ENCODE data around the gene SLC11A1.
A peak's percentile ranks its signal among the peaks of the same experiment; 100 is the strongest.

The SLC11A1 gene

GRCh38 chr2:218394298-218395089, 12.4 kb downstream of the SLC11A1 start:
- Histone ChIP-seq H3K27ac (ENCODE audit: low read depth, low read length, severe bottlenecking) (no peak overlapping the region), H3K4me1 (ENCODE audit: control insufficient read depth, insufficient read depth, low read length, poor library complexity, severe bottlenecking) (peaks cover 6% of the 10 kb centered on the region), H3K4me3 (ENCODE audit: extremely low read depth, insufficient read depth, low read length, poor library complexity, severe bottlenecking) (no peak overlapping the region), H3K9me3 (ENCODE audit: control insufficient read depth, low read length) (no peaks in the 10 kb centered on the region), H3K36me3 (ENCODE audit: control insufficient read depth, insufficient read depth, low read length) (no peaks in the 10 kb centered on the region)
- WGBS, 2 experiments (ENCODE audit: insufficient coverage in 2 of 2), result 91 to 95% methylated on average over 11 to 12 of the region's 13 CpGs

DNA sequence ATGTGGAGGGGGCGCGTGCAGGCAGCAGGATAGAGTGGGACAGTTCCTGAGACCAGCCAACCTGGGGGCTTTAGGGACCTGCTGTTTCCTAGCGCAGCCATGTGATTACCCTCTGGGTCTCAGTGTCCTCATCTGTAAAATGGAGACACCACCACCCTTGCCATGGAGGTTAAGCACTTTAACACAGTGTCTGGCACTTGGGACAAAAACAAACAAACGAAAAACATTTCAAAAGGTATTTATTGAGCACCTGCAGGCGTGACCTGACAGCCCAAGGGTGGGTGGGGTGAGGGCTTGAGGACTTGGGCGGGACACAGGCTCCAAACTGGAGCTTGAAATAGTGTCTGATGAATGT, 13.0 kb downstream of the SLC11A1 start:
- Histone ChIP-seq H3K27ac (ENCODE audit: low read depth, low read length, severe bottlenecking) (no peak overlapping the region), H3K9me3 (ENCODE audit: control insufficient read depth, low read length) (no peaks in the 10 kb centered on the region), H3K4me1 (ENCODE audit: control insufficient read depth, insufficient read depth, low read length, poor library complexity, severe bottlenecking) (peaks cover 6% of the 10 kb centered on the region), H3K36me3 (ENCODE audit: control insufficient read depth, insufficient read depth, low read length) (no peaks in the 10 kb centered on the region), H3K4me3 (ENCODE audit: extremely low read depth, insufficient read depth, low read length, poor library complexity, severe bottlenecking) (peak overlapping the region; percentile 83)
- WGBS, 2 experiments (ENCODE audit: insufficient coverage in 2 of 2), result 80 to 100% methylated on average over 2 of the region's 6 CpGs

DNA sequence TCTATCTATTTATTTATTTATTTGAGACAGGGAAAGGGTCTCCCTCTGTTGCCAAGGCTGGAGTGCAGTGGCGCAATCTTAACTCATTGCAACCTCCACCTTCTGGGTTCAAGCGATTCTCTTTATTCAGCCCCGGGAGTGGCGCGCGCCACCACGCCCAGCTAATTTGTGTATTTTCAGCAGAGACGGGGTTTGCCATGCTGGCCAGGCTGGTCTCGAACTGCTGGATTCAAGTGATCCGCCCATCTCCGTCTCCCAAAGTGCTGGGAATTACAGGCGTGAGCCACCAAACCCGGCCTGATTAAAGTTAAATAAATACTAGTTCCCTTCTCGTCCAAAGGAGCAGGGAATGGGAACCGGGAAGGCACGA, 13.4 kb downstream of the SLC11A1 start:
- peak overlapping the region; percentile 51 for H3K27ac ChIP-seq (ENCODE audit: low read depth, low read length, severe bottlenecking)
- WGBS, 2 experiments (ENCODE audit: insufficient coverage in 2 of 2), result 28 to 29% methylated on average over 14 to 16 of the region's 16 CpGs
- peaks cover 6% of the 10 kb centered on the region for H3K4me1 ChIP-seq (ENCODE audit: control insufficient read depth, insufficient read depth, low read length, poor library complexity, severe bottlenecking)
- H3K4me3 ChIP-seq (ENCODE audit: extremely low read depth, insufficient read depth, low read length, poor library complexity, severe bottlenecking), result peak overlapping the region; percentile 83
- no peaks in the 10 kb centered on the region for H3K36me3 ChIP-seq (ENCODE audit: control insufficient read depth, insufficient read depth, low read length)
- H3K9me3 ChIP-seq (ENCODE audit: control insufficient read depth, low read length), result no peaks in the 10 kb centered on the region

DNA sequence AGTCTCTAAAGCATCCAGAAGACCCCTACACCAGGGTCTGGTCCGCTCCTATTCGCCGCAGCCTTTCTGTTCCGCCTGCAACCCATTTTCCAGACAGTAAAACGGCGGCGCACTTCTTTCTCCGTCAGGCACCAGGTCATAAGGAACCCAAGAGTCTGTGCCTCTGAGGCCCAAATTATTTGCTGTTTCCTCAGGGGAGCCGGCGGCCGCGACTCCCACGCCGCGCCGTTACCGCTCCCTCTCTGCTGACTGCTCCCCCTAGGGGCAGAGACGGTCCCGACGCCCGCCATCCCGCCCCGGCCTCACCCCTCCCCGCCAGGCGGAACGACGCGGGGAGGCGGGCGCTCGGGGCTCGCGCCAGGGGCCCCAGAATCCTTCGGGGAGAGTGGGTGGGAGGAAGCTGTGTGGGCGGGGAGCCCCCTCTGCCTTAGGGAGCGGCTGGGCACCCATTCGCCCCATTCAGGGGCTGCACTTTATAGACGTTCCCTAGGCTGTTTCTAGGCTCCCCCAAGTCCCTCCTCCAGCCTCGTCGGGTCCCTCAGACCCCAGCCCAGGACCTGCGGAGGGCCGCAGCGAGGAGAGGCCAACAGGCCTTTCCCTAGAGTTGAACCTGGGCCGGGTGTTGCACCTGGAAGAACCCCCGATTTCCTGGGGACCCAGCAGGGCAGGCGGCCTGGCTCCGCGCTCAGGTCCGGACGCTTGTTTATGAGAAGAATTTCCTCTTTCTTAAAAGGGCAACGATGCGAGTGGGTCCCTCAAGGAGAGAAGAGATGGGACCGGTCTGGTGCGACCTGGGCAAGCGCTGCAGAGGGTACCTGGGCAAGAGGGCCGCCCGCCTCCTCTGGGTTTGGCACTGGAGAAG, 14.0 kb downstream of the SLC11A1 start:
- Histone ChIP-seq H3K36me3 (ENCODE audit: control insufficient read depth, insufficient read depth, low read length) (no peaks in the 10 kb centered on the region), H3K4me1 (ENCODE audit: control insufficient read depth, insufficient read depth, low read length, poor library complexity, severe bottlenecking) (peaks cover 6% of the 10 kb centered on the region), H3K27ac (ENCODE audit: low read depth, low read length, severe bottlenecking) (peak overlapping the region; percentile 98), H3K4me3 (ENCODE audit: extremely low read depth, insufficient read depth, low read length, poor library complexity, severe bottlenecking) (peak overlapping the region; percentile 83), H3K9me3 (ENCODE audit: control insufficient read depth, low read length) (no peaks in the 10 kb centered on the region)
- WGBS, 2 experiments (ENCODE audit: insufficient coverage in 2 of 2), result 1% methylated on average over 29 to 35 of the region's 57 CpGs

- Histone ChIP-seq H3K36me3 (ENCODE audit: control insufficient read depth, insufficient read depth, low read length) (peaks cover 6% of the 10 kb centered on the region), H3K27ac (ENCODE audit: low read depth, low read length, severe bottlenecking) (peak overlapping the region; percentile 98), H3K4me3 (ENCODE audit: extremely low read depth, insufficient read depth, low read length, poor library complexity, severe bottlenecking) (peak overlapping the region; percentile 83), H3K9me3 (ENCODE audit: control insufficient read depth, low read length) (no peaks in the 10 kb centered on the region), H3K4me1 (ENCODE audit: control insufficient read depth, insufficient read depth, low read length, poor library complexity, severe bottlenecking) (peaks cover 6% of the 10 kb centered on the region)
- 2% methylated on average over 20 to 21 of the region's 27 CpGs for WGBS, 2 experiments (ENCODE audit: insufficient coverage in 2 of 2)
Measured at GRCh38 chr2:218396688-218397462, 14.8 kb downstream of the SLC11A1 start.

DNA sequence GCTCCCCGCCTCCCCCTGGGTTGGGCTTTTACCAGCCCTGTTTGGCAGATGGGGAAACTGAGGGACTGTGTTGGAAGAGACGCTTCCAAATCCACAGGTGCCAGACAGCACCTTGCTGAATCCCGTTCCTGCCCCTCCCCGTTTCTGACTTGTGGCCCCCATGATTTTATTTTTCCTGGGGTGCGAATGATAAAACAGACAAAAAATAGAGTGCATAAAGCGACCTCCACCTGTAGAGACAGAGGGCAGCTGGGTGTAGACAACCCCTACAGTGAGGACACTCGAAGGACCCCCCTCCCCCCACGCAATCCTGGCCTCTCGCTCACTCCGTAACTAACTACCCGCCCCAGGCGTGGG, 15.4 kb downstream of the SLC11A1 start:
- Histone ChIP-seq H3K4me3 (ENCODE audit: extremely low read depth, insufficient read depth, low read length, poor library complexity, severe bottlenecking) (peak overlapping the region; percentile 83), H3K27ac (ENCODE audit: low read depth, low read length, severe bottlenecking) (peak overlapping the region; percentile 80)
- WGBS, 2 experiments (ENCODE audit: insufficient coverage in 2 of 2), result 7 to 17% methylated on average over 2 to 3 of the region's 12 CpGs

DNA sequence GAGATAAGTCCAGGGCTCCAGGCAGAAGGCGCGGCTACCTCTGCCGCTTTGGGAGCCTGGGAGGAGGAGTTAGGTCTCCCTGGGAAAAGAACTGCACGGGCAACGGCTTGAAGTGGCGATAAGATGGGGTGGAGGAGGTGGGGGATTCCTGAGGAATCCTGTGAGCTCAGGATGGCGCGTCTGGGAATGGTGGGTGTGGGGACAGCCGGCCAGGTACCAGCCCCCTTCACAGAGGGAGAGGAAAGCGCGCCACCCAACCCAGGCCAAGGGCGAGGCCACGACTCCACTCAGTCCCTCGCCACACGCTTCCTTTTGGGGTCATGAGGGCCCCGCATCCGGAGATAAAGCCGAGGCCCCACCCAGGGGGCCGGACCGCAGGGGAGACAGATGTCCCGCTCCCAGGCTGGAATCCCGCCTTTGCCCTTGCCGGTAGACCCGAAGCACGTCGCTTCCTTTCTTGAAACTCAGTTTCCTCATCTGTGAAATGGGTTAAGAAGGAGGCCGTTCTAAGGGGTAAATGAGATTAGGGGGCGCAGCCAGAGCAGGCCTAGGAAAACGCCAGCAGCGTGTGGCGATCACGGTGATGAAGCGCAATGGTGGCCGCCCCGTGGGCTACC, 15.9 kb downstream of the SLC11A1 start:
- 1 to 3% methylated on average over 30 of the region's 35 CpGs for WGBS, 2 experiments (ENCODE audit: insufficient coverage in 2 of 2)
- peak overlapping the region; percentile 83 for H3K4me3 ChIP-seq (ENCODE audit: extremely low read depth, insufficient read depth, low read length, poor library complexity, severe bottlenecking)
- no peaks in the 10 kb centered on the region for H3K9me3 ChIP-seq (ENCODE audit: control insufficient read depth, low read length)
- H3K36me3 ChIP-seq (ENCODE audit: control insufficient read depth, insufficient read depth, low read length), result peaks cover 16% of the 10 kb centered on the region
- peak overlapping the region; percentile 80 for H3K27ac ChIP-seq (ENCODE audit: low read depth, low read length, severe bottlenecking)
- peaks cover 6% of the 10 kb centered on the region for H3K4me1 ChIP-seq (ENCODE audit: control insufficient read depth, insufficient read depth, low read length, poor library complexity, severe bottlenecking)

More for the DNA sequence above, 15.4 kb downstream of the SLC11A1 start:
- peaks cover 6% of the 10 kb centered on the region for H3K4me1 ChIP-seq (ENCODE audit: control insufficient read depth, insufficient read depth, low read length, poor library complexity, severe bottlenecking)
- H3K36me3 ChIP-seq (ENCODE audit: control insufficient read depth, insufficient read depth, low read length), result peaks cover 11% of the 10 kb centered on the region
- H3K9me3 ChIP-seq (ENCODE audit: control insufficient read depth, low read length), result no peaks in the 10 kb centered on the region

- H3K9me3 ChIP-seq (ENCODE audit: control insufficient read depth, low read length), result no peaks in the 10 kb centered on the region
- peak overlapping the region; percentile 80 for H3K27ac ChIP-seq (ENCODE audit: low read depth, low read length, severe bottlenecking)
- 2% methylated on average over 53 to 55 of the region's 95 CpGs for WGBS, 2 experiments (ENCODE audit: insufficient coverage in 2 of 2)
- H3K4me1 ChIP-seq (ENCODE audit: control insufficient read depth, insufficient read depth, low read length, poor library complexity, severe bottlenecking), result peaks cover 6% of the 10 kb centered on the region
- peaks cover 24% of the 10 kb centered on the region for H3K36me3 ChIP-seq (ENCODE audit: control insufficient read depth, insufficient read depth, low read length)
- peak overlapping the region; percentile 83 for H3K4me3 ChIP-seq (ENCODE audit: extremely low read depth, insufficient read depth, low read length, poor library complexity, severe bottlenecking)
Measured at GRCh38 chr2:218398437-218399390, 16.6 kb downstream of the SLC11A1 start.

DNA sequence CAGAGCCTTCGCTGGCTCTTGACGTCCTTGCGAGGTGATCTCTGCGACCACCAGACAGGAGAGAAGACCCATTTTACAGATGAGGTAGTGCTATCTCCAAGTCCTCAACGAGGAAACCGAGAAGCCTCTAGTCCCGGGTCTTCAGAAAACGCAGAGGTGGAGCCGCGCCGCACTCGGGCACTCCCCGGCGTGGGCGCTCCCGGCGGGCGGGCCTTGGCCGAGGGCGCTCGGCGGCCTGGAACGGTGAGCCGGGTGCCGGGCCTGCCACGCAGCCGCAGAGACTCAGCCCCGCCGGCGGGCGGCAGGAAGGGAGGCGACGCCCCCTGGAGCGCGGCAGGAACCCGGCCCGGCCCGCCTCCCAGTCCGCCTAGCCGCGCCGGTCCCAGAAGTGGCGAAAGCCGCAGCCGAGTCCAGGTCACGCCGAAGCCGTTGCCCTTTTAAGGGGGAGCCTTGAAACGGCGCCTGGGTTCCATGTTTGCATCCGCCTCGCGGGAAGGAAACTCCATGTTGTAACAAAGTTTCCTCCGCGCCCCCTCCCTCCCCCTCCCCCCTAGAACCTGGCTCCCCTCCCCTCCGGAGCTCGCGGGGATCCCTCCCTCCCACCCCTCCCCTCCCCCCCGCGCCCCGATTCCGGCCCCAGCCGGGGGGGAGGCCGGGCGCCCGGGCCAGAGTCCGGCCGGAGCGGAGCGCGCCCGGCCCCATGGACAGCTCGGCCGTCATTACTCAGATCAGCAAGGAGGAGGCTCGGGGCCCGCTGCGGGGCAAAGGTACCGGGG, 17.5 kb downstream of the SLC11A1 start, which contains the start of gene CTDSP1:
Gene CTDSP1, plus strand, starts transcription at position 478 of the 776 bp plus-strand sequence. Its CDS starts 223 bp downstream, at position 701.
- Histone ChIP-seq H3K4me3 (ENCODE audit: extremely low read depth, insufficient read depth, low read length, poor library complexity, severe bottlenecking) (peak within 1 kb of the TSS; percentile 83), H3K27ac (ENCODE audit: low read depth, low read length, severe bottlenecking) (peak within 1 kb of the TSS; percentile 80), H3K9me3 (ENCODE audit: control insufficient read depth, low read length) (no peaks in the 10 kb centered on the region), H3K36me3 (ENCODE audit: control insufficient read depth, insufficient read depth, low read length) (peaks cover 33% of the 10 kb centered on the region), H3K4me1 (ENCODE audit: control insufficient read depth, insufficient read depth, low read length, poor library complexity, severe bottlenecking) (peaks cover 12% of the 10 kb centered on the region)
- WGBS, 2 experiments (ENCODE audit: insufficient coverage in 2 of 2), result 0% methylated on average over 59 to 62 of the region's 78 CpGs

All from mesodermal cell (in vitro differentiated cells).